IPS-20b (cell line): ENCODE data around the gene SH3GL1.

Experiments used
- H3K27ac ChIP-seq: one replicate; pipeline ENCODE4 v1.5.1; 2013; ENCODE audit warnings: low read length
- H3K27me3 ChIP-seq: 2 replicates; pipeline ENCODE4 v1.6.1; 2013; ENCODE audit warnings: mild to moderate bottlenecking, low read length, inconsistent platforms; ENCODE audit not compliant: insufficient read depth
- H3K36me3 ChIP-seq: 2 replicates; pipeline ENCODE4 v1.6.1; 2013; ENCODE audit warnings: low read depth, mild to moderate bottlenecking, inconsistent platforms, low read length, moderate library complexity; ENCODE audit not compliant: insufficient read depth
- H3K4me1 ChIP-seq: 2 replicates; pipeline ENCODE4 v1.6.1; 2013; ENCODE audit warnings: mild to moderate bottlenecking, control low read depth, inconsistent platforms, low read length, moderate library complexity; ENCODE audit not compliant: insufficient read depth
- H3K4me3 ChIP-seq: 2 replicates; pipeline ENCODE4 v1.5.1; 2013; ENCODE audit warnings: mild to moderate bottlenecking, low read length, inconsistent platforms
- H3K9ac ChIP-seq: 2 replicates; pipeline ENCODE4 v1.6.1; 2013; ENCODE audit warnings: low read depth, mild to moderate bottlenecking, inconsistent platforms, low read length, moderate library complexity
- H3K9me3 ChIP-seq: 2 replicates; pipeline ENCODE4 v1.6.1; 2013; ENCODE audit warnings: mild to moderate bottlenecking, low read depth, low read length, inconsistent platforms; ENCODE audit not compliant: insufficient read depth

Gene SH3GL1

DNA sequence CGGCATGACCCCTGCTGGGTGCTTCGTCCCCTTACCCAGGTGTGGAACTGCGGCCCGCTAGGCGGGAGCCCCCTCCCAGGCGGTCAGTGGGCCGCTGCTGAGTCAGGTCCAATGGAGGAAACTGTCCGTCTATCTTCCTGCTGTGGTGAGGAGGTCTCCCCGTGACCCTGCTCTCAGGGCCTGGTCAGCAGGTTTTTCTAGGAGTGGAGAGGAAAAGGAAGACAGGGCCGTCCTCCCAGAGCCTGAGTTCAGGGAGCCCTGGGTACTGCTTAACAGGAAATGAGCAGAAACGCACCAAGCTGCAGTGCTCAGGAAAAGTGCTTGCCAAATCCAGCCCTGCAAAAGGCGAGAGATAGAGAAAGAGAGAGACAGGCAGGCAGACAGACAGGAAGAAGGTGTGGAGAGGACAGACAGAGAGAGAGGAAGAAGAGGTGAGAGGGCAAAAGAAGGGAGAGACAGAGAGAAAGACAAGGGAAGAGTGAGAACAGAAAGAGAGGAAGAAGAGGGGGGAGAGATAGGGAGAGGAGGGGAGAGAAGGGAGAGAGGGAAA lies 10.3 kb downstream of the SH3GL1 start:
- Histone ChIP-seq H3K36me3 (peaks cover 4% of the 10 kb centered on the region; the same call in 1 of the 2 replicates), H3K9me3 (no peaks in the 10 kb centered on the region), H3K4me1 (peaks cover 21% of the 10 kb centered on the region; the same call in 1 of the 2 replicates), H3K4me3 (peak overlapping the region; percentile 50), H3K27ac (no peak overlapping the region), H3K27me3 (peaks cover 8% of the 10 kb centered on the region; the same call in 1 of the 2 replicates), H3K9ac (peak overlapping the region; percentile 65; the same call in 1 of the 2 replicates)

DNA sequence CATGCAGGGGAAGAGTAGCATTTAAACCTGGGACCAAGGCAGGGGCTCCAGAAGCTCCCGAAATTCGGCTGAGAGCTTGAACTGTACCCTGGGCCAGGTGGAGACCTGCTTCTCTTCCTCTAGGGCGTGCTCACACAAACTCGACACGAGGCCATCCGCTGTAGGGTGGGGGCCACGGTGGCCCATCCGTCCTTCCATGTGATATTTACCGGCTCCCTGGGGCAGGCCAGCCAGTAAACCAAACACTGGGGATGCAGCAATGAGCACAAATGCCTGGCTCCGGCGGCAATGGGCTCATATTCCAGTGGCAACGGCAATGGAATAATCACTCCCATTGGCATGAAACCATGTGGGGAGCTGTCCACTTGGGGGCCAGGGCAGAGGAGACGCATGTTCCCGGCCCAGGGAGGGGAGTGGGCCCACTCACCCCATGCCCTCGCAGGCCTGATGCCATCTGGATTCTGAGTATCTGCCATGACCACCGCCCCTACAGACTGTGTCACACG lies 10.8 kb downstream of the SH3GL1 start:
- Histone ChIP-seq H3K9ac (peak overlapping the region; percentile 65; the same call in 1 of the 2 replicates), H3K27ac (no peak overlapping the region), H3K4me3 (no peak overlapping the region), H3K36me3 (no peaks in the 10 kb centered on the region), H3K27me3 (peaks cover 8% of the 10 kb centered on the region; the same call in 1 of the 2 replicates), H3K9me3 (no peaks in the 10 kb centered on the region), H3K4me1 (peaks cover 21% of the 10 kb centered on the region; the same call in 1 of the 2 replicates)

DNA sequence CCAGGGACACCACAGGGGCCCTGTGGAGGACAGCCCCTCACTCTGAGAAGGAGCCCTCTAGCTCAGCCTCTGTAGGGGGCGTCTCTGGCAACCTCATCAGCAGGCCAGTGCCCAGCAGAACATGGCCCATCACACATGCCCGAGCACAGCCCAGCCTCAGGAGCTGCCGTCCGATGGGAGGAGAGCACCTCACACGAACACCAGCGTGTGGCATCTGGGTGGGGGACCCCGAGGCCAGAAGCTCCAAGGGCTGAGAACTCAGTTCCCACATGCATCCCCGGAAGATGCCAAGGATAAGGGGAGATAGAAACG lies 11.3 kb downstream of the SH3GL1 start:
- no peaks in the 10 kb centered on the region for H3K36me3 ChIP-seq
- H3K27me3 ChIP-seq, result peaks cover 8% of the 10 kb centered on the region; the same call in 1 of the 2 replicates
- no peaks in the 10 kb centered on the region for H3K9me3 ChIP-seq
- no peak overlapping the region for H3K9ac ChIP-seq
- H3K4me3 ChIP-seq, result no peak overlapping the region
- no peak overlapping the region for H3K27ac ChIP-seq
- peaks cover 21% of the 10 kb centered on the region; the same call in 1 of the 2 replicates for H3K4me1 ChIP-seq

DNA sequence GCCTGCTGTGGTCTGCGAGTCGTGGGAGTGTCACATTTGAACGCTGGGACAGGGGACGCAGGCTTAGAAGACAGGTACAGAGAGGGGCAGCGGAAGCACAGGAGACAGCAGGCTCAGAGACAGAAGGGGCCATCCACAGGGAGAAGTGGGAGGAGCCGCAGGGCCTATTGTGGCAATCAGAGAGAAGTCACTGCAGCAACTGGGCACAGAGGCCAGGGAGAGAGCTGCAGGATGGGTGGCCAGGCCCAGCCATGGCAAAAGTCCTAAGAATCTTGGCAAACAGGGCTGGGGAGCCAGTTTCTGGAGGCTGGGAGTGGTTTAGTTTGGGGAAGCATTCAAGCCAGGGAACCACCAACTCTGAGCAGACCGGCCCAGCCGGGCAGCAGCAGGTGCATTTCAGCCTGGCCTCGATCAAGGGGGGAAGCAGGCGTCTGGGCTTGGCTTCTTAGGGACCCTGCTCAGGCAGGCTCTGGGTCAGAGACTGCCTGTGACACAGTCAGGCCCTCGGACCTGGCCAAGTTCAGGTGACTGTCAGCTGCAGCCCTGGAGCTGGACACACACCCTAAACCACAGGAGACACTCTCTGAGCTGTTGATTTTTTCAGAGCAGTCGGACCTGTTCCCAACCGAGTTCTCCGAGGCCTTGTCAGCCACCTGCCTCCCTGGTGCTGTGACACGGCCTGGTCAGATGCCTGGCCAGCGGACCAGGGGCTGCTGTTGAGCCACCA lies 11.8 kb downstream of the SH3GL1 start:
- Histone ChIP-seq H3K9ac (no peak overlapping the region), H3K27me3 (peaks cover 8% of the 10 kb centered on the region; the same call in 1 of the 2 replicates), H3K36me3 (peaks cover 4% of the 10 kb centered on the region; the same call in 1 of the 2 replicates), H3K4me3 (no peak overlapping the region), H3K27ac (no peak overlapping the region), H3K9me3 (no peaks in the 10 kb centered on the region), H3K4me1 (peaks cover 21% of the 10 kb centered on the region; the same call in 1 of the 2 replicates)

- Histone ChIP-seq H3K4me1 (peaks cover 15% of the 10 kb centered on the region; the same call in 1 of the 2 replicates), H3K4me3 (no peak overlapping the region), H3K9me3 (no peaks in the 10 kb centered on the region), H3K9ac (no peak overlapping the region), H3K27ac (no peak overlapping the region), H3K27me3 (no peaks in the 10 kb centered on the region; the same call in 1 of the 2 replicates), H3K36me3 (peaks cover 5% of the 10 kb centered on the region; the same call in 1 of the 2 replicates)
Observed at GRCh38 chr19:4386041-4386782, 14.1 kb downstream of the SH3GL1 start.

DNA sequence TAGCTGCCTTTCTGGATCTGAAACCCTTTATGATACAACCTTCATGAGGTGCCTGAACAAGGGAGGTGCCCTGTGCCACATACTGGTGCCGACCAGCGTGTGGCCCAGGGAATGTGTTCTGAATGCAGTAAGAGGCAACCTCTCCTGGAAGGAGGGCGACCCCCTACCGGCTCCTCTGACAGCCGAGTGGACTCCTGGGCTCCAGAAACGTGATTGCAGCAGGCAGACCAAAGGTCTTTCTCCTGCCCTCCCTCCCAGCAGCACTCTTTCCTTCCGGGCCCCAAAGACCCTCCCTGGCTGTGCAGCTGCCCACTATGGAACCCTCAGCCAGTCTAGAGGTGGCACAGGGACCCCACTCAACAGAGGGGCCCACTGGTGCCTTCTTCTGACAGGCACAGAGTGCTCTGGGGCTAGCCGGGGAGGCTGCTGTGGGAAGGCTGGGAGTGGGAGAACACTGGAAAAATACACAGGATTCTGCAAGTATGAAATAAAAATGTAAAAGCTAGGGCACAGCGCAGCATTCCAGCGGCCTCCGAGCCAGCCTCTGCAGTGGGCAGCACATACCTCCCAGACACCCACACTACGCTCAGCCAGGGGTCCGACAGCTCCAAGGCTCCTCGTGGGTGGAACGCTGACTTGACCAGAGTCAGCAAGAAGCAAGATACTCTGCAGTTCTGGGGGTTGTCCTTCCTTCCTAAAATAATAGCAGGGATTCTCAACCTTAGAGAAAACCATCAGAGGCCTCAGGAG lies 14.9 kb downstream of the SH3GL1 start:
- Histone ChIP-seq H3K27ac (no peak overlapping the region), H3K27me3 (no peaks in the 10 kb centered on the region), H3K4me1 (peaks cover 9% of the 10 kb centered on the region; the same call in 1 of the 2 replicates), H3K9me3 (no peaks in the 10 kb centered on the region), H3K36me3 (peaks cover 5% of the 10 kb centered on the region; the same call in 1 of the 2 replicates), H3K4me3 (no peak overlapping the region), H3K9ac (no peak overlapping the region)

DNA sequence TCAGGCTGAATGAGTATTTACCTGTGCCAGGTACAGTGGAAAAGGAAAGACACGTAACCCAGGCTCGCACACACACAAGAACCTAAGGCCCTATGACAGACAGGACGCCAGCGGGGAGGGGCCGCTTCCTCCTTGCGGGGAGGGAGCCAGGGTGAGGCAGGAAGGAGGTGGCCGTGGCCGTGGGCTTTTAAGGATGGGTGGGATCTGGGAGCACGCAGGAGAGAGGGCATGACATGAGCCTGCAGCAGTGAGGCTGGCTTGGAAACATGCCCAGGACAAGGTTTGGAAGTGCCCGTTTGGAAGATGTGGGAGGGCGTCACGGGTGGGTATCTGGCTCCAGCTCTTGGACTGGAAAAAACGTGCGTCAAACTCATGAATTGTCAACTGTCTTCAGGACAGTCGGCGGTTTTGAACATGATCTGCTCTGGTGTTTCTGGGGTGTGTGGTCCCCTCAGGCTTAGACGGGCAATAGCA lies 20.1 kb downstream of the SH3GL1 start:
- H3K4me3 ChIP-seq, result no peak overlapping the region
- H3K4me1 ChIP-seq, result peaks cover 20% of the 10 kb centered on the region
- no peaks in the 10 kb centered on the region for H3K9me3 ChIP-seq
- H3K9ac ChIP-seq, result no peak overlapping the region
- H3K36me3 ChIP-seq, result peaks cover 5% of the 10 kb centered on the region; the same call in 1 of the 2 replicates
- H3K27me3 ChIP-seq, result no peaks in the 10 kb centered on the region
- no peak overlapping the region for H3K27ac ChIP-seq

- no peak overlapping the region for H3K4me3 ChIP-seq
- H3K36me3 ChIP-seq, result peaks cover 5% of the 10 kb centered on the region; the same call in 1 of the 2 replicates
- H3K27me3 ChIP-seq, result no peaks in the 10 kb centered on the region
- H3K9ac ChIP-seq, result no peak overlapping the region
- H3K9me3 ChIP-seq, result no peaks in the 10 kb centered on the region
- H3K4me1 ChIP-seq, result peaks cover 27% of the 10 kb centered on the region
- no peak overlapping the region for H3K27ac ChIP-seq
Observed at GRCh38 chr19:4379383-4380253, 20.7 kb downstream of the SH3GL1 start.

DNA sequence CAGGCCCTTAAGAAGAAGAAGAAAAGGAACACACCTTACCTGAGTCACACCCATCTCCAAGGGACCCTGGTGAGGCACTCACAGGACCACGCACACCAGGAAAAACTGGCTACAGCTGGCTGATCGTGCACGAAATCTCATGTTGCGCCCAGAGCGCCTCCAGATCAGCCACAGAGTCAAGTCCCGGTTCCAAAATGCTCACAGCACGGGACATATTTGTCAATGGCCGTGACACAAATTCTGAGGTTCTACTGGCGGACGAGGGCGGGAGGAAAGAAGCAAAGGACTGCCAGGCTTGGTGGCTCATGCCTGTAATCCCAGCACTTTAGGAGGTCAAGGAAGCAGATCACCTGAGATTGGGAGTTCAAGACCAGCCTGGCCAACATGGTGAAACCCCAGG lies 21.5 kb downstream of the SH3GL1 start:
- no peak overlapping the region for H3K9ac ChIP-seq
- no peak overlapping the region for H3K4me3 ChIP-seq
- H3K4me1 ChIP-seq, result peaks cover 34% of the 10 kb centered on the region
- no peaks in the 10 kb centered on the region for H3K27me3 ChIP-seq
- H3K27ac ChIP-seq, result no peak overlapping the region
- H3K36me3 ChIP-seq, result peaks cover 5% of the 10 kb centered on the region; the same call in 1 of the 2 replicates
- no peaks in the 10 kb centered on the region for H3K9me3 ChIP-seq

- Histone ChIP-seq H3K9me3 (no peaks in the 10 kb centered on the region), H3K9ac (no peak overlapping the region), H3K4me3 (no peak overlapping the region), H3K27me3 (no peaks in the 10 kb centered on the region), H3K4me1 (peaks cover 35% of the 10 kb centered on the region), H3K27ac (no peak overlapping the region), H3K36me3 (no peaks in the 10 kb centered on the region)
Observed at GRCh38 chr19:4376991-4377781, 23.2 kb downstream of the SH3GL1 start.
